GM19025 (cell line): ENCODE measurements around the gene SLC19A1.

ENCODE experiments used
- ATAC-seq: cut with Tn5 transposase; IDR thresholded peaks from one replicate; pipeline ENCODE4 v1.9.1; 2021; ENCODE audit warnings: mild to moderate bottlenecking, low read depth, moderate library complexity; ENCODE audit not compliant: unreplicated experiment

Gene SLC19A1

DNA sequence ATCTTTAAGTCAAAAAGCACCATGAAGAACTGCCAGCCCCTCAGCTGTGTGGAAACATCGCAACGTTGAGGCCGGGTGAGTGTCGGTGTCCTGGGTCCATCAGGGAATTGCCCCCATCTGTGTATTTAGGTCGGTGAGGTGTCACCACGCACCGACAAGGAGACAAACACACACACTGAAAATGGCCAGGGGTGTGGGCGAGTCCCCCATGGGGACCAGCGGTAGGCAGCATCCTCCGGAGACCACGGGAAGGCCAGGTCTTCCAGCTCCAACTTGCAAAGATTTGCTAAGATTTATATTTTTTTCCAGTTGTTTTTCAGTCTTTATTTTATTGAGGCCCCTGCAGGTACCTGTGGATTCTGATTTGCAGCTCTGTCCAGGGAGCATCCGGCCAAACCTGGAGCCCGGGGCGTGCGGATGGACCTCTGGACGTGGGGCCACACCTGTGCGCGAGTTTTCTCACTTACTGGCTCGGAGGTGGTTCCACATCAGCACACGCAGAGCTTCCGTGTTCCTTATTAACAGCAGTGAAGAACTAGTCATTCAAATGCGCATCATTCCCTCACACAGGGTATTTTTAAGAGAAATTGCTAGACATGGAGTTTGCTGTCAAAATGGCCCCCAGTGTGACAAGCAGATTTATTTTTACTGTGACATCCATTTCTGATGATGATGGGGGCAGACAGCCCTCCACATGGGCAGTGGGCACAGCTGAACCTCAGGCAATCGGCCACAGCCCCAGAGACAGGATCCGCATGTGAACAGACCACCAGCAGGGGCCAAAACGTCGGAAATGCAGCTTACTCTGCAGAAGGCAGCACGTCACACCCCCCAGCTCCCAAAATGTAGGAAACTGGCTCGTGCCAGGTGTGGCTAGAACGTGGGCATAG is 17.2 kb upstream of the SLC19A1 start:
- no peak for ATAC-seq

DNA sequence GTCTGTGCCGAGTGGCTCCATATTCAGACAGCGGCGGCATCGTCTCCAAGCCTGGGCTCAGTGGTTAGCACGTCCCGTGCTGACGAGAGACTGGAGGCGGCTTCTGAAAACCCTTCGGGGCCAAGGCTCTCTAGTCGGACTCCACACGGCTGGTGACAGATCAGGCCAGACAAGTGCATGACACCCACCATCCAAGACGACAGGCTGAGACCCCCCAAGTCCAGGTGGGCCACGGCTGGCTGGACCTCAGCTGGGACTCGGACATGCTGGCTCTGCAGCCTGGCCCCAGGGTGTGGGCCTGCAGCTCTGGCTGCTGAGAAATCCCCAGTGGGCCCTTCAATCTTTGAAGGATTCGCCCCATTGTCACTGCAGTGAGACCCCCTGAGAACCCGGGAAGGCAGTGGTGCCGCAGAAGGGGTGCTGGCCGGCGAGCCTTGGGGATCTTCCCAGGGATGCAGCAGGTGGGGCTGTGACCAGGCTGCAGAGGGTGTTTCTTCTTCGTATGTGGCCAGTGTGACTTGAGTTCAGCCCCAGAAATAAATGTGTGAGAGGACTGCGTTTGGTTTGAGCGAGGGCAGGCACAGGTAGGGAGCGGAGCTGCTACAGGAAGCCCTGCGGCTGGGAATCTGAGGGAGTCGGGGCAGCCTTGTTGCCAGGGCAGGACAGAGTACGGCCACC is 15.9 kb upstream of the SLC19A1 start:
- ATAC-seq = no peak

- no peak for ATAC-seq
Observed at GRCh38 chr21:45557616-45558043, 15.4 kb upstream of the SLC19A1 start.

GRCh38 chr21:45556645-45557615 is 14.7 kb upstream of the SLC19A1 start:
- ATAC-seq = no peak

DNA sequence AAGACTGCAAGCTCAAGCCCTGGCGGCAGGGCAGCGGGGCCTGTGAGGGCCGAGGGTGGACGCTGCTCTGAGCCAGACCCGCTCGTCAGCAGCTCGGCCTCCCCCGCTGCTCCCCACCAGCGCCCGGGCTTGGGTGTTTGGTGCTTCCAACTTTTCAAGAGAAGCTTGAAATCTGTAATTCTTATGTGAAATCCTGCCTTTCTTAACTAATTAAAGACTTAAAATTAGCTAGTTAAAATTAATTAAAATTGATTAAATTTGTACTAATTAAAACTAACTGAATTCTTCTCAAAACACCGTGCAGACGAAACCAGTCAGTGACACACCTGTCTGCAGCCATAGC is 14.0 kb upstream of the SLC19A1 start:
- no peak for ATAC-seq

DNA sequence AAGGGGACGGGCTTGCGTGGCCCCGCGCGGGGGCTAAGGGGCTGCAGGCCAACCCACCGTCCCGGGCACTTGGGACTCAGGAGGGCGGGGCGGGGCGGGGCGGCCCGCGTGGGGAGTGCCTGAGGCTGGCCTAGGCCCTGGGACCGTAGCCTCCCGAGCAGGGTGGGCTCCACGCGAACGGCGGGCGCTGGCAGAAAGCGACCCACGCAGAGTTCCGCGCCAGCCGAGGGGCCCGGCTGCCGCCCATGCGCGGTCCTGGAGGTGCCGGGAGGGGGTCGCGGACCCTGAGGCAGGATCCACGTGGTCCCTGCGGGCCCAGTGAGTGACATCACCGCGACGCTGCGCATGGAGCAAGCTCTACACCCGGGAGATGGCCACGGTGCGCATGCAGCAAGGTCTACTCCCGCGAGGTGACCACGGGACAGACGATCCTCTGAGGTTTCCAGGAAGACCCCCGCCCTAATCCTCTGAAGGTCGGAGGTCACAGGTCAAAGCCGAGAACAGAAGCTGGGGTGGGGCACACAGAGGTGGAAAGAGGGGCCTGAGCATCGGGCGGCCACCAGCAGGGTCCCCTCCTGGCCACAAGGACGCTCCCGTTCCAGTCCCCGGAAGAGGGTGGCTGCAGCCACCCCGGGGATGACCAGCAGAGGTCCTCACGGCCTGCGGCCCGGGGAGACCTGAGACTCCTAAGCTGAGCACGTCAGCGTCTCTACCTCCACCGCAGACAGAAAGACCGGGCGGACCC is 13.5 kb upstream of the SLC19A1 start:
- ATAC-seq = peak; percentile 55

DNA sequence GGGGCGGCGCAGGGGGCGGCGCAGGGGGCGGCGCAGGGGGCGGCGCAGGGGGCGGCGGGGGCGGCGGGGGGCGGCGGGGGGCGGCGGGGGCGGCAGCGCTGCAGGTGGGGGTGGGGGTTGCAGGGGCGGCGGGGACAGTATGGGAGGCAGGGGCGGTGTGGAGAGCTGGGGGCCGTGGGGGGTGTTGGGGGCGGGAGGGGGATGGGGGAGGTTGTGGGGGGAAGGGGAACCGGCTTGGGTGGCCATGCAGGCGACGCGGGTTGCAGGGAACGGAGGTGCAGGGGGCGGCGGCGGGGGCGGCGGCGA is 13.0 kb upstream of the SLC19A1 start:
- ATAC-seq = no peak

DNA sequence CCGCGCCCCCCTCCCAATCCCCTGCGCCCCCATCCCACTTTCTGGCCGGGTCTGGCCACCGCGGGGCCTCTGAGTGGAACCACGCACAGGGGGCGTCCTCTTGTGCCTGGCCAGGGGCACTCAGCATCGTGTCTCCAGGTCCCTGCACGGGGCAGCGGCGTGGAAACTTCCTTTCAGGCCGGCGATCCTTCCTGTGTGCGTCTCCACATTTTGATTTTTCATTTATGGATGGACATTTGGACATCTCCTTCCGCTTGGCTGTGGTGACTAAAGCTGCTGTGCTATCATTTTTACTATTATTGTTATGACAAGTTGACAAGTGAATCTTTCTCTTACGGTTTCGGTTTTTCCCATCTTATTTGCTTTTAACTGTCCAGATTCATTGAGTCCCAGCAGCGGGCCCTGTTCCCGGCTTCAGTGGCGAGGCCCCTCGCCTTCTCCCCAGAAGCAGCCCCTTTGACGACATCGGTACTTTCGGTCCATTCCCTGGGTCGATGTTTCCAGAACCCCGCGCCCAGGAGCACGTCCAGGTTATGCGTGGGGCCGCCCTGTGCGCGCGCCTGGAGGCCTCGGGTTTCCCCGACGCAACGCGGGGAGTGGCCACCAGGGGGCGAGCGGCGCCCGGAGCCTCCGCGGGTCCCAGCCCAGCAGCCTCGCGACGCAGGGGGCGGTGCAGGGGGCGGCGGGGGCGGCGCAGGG is 12.4 kb upstream of the SLC19A1 start:
- peak; percentile 55 for ATAC-seq

- ATAC-seq = no peak
Observed at GRCh38 chr21:45552696-45553391, 10.6 kb upstream of the SLC19A1 start.

DNA sequence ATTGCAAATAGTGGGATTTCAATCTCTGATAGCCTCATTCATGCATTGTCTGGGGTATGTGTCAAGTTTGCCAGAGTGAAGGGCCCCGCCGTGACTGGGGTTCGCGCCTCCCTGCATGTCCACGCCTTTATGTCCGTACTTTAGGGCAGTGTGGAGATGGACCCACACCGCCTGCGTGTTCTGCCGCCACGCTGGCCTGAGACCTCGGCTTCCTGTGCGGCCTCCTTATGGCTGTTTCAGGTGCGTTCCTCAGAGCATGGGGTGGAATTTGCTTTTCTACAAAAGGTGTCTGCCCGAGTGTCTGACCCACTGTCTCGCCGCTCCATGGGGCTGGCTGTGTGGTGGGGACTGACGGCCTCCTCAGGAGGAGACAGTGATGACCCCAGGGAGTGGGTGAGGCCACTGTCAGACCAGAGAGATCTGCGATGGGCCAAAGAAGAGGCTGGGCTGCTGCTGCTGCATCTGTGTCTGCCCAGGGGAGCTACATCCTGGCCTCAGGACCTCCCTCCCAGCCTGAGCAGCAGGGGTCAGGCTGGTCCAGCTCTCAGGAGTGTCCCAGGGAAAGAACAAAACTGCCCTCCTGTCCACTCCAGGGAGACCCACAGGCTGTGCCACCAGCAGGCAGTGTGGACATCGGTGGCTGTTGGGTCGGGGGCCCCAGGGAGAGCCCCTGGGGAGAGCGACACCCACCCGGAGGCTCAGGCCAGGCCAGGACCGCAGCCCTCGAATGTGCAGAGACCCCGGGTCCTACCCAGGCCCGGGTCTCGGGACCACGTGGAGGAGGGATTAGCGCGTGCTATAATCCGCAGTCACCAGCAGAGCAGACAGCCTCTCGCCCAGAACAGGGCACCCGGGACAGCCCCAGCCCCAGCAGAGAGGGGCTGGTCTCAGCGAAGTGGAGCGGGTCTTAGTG is 9.8 kb upstream of the SLC19A1 start:
- no peak for ATAC-seq

DNA sequence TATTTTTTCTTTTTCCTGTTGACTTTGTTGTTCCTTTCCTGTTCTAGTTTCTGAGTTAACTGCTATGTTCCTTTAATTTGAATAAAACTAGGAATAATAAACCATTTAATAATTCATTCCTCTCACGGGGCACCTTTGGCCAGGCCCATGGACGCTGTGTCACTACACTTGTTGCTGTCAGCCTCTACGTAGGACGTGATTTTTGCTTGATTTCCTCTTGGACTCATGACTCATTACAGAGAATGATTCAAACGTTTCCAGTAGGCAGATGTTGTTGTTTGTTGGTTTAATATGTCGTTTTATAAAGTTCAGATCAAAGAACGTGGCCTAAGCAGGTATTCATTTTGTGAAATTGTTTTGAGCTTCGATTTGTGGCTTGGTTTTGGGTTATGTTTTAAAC is 9.1 kb upstream of the SLC19A1 start:
- ATAC-seq = no peak

DNA sequence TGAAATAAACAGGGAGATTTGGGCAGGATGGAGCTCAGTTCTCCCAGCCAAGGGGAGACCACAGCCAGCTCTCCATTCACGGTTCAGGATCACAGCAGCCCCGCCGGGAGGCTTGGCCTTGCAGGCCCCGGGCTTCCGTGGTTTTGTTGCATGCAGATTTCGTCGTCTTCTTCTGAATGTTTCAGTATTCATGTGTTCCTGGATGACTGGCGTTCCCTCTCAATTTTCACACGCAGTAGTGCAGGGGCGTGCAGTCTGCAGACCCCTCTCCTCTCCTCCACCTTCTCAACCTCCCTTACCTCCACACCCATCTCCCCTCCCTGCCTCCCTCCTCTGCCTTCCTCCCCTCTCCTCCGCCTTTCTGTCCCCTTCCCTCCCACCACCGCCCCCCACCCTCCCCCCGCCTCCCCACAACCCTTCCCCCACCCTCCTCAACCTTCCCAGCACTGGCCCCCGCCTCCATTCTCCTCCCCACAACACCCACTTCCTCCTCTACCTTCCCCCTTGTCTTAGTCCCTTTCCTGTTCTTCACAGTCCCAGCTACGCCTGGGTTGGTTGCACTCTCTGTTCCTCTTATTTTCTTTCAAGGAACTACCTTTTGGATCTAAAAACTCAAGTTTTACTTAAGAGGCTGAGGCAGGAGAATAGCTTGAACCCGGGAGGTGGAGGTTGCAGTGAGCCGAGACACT is 8.4 kb upstream of the SLC19A1 start:
- no peak for ATAC-seq

DNA sequence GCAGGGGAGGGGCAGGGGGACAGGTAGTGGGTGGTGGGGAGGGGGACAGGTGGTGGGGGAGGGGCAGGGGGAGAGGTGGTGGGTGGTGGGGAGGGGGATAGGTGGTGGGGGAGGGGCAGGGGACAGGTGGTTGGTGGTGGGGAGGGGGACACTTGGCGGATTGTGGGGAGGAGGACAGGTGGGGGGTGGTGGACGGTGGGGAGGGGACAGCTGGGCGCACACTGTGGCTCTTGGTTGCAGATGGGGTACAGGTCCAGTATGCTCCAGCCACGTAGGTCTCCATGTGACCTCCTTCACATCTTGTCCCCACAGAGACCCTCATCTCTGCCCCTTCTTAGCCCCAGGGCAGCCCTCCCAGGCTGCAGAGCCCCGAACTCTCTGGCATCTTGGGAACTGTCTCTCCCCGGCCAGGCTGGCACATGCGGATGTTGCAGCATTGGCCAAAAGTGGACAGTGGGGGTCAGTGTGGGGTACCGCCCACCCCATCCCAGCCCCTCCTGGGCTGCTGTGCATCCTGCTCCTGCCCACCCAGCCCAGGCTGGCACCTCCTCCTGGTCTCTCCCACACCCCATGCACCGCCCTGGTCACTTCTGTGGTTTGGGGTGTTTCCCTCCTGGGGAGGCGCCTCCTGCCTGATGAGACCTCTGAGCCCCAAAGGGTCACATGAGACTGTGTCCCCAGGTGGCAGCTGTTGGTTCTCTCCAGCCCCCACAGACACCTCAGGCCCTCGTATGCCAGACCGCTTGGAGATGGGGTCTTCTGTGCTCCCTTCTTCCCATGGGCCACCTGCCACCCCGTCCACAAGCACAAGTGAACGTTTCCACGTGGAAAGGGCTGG is 7.6 kb upstream of the SLC19A1 start:
- ATAC-seq = no peak

DNA sequence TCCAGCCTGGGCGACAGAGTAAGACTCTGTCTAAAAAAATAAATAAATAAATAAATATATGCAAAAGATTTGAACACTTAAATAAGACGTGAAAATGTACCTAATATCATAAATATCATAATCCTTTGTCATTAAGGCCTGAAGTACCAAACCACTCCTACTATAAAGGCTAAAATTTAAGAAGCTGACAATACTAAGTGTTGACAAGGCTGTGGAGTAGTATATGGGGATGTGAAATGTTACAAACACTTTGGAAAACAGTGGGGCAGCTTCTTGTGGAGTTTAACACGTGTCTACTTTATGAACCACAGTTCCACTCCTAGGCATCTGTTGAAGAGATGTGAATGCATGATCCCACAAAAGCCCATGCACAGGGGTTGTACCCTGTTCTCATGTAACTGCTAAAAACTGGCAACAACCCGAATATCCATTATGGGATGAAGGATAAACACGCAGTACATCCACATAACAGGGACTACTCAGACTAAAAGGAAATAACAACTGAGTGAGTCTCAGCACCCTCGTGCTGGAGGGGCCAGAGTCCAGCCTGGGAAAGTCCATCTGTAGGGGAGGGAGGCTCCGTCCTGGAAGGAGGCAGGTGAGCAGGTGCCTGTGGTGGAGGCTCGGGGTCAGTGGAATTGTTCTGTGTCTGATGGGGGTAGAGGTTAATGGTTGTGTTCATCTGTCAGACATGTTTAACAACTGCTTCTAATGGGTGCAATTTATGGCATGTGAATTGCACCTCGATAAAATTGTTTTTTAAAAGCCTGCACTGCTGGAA is 6.7 kb upstream of the SLC19A1 start:
- ATAC-seq = no peak

- ATAC-seq = no peak
Observed at GRCh38 chr21:45547545-45547900, 5.3 kb upstream of the SLC19A1 start.
